WI38 (cell line): ENCODE data around the gene CARD11.

Experiments used
- H3K4me3 ChIP-seq: 2 replicates; pipeline ENCODE4 v1.5.1; 2011; ENCODE audit warnings: low read depth, mild to moderate bottlenecking, control low read depth, low read length
- CTCF ChIP-seq: IDR thresholded peaks from 2 replicates; pipeline ENCODE4 v1.5.1; 2012; ENCODE audit warnings: low read depth, mild to moderate bottlenecking, control low read depth, low read length

Gene CARD11

DNA sequence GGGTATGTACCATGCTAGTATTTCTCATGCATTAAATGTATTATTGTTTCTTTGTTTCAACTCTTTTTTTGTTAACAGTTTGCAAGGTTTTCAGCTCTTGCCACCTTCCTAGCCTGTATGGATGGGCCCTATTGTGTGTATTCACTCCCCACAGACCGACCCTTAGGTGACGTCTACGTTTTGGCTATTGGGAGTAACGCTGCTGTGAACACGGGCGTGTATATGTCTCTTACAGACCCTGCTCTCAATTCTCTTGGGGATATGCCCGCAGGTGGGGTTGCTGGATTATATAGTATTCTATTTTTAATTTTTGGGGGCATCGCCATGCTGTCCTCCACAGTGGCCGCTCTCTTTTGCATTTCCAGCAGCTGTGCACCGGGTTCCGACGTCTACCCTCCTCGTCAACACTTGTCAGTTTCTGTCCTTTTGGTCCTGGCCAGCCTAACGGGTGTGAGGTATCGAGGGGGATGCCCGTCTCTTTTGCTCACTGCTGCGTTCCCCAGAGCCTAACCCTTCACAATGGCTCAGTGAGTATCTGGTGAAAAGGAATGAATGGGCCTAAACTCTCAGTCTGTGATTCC, 135.5 kb downstream of the CARD11 start:
- H3K4me3 ChIP-seq, result no peak overlapping the region
- TF ChIP-seq CTCF, result no peak

DNA sequence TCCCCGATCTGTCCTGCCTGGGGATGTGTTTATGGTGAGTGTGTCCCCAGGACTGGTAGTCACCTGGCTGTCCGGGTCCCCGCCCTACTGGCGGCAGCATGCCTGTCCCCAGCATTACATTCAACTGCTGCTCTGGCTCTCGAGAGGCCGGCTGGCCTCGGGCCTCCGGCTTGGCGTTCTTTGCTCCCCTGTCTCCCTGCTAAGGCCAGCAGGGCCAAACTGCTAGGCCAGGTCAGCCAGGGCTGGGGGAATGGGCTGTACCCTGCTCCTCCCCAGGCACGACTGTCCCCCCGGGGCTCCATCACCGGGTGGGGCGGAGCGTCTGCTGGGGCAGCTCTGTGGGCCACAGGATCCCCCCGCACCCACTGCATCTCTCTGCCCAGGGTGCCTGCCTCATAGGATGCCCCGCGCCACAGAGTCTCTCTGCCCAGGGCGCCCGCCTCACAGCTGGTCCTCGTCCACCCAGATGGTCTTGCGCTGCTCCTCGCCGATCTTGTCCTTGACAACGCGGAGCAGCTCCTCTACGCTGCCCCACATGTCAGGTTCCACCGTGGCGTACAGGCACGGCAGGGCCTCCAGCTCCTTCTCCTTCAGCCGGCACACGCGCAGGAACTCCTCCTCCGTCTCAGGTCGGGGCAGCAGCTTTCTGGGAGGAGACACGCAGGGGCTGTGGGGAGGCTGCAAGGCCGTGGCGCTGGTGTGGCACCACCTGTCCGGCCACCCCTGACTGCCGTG, 137.3 kb downstream of the CARD11 start:
- TF ChIP-seq CTCF, result no peak
- H3K4me3 ChIP-seq, result no peak overlapping the region

DNA sequence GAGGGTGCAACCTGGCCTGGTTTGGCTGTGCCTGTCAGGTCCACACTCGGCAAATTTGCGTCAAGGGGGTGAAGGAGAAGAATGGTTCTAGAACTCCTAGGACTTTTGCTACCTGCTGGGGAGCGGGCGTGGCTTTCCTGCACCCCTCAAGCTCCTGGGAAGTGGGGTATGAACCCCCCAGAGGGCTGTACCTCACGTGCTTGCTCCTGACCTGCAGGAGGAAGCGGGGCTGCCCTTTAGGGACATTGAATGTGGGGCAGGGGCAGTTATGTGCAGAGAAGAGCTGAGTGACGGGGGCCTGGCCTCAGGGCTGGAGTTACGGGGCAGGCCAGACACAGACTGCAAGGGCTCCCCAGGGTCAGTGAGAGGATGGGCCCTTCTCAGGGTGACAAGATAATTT, 138.2 kb downstream of the CARD11 start:
- H3K4me3 ChIP-seq, result no peak overlapping the region
- TF ChIP-seq CTCF, result no peak

DNA sequence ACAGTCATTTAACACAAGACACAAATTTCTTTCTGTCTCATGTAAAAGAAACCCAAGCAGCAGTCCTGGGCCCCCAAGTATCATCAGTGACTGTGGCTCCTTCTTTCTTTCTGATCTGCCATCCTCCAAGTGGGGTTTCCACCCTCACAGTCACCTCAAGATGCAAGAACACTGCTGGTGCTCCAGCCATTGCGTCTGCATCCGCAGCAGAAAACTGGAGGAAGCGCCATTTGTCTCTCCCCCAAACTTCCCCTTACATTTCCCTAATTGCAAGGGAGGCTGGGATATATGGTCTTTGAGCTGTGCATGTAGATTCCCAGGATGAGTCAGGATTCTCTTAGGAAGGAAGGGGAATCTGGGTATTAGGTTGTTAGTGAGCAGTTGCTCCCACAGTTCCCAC, 138.6 kb downstream of the CARD11 start:
- no peak overlapping the region for H3K4me3 ChIP-seq
- TF ChIP-seq CTCF, result no peak

DNA sequence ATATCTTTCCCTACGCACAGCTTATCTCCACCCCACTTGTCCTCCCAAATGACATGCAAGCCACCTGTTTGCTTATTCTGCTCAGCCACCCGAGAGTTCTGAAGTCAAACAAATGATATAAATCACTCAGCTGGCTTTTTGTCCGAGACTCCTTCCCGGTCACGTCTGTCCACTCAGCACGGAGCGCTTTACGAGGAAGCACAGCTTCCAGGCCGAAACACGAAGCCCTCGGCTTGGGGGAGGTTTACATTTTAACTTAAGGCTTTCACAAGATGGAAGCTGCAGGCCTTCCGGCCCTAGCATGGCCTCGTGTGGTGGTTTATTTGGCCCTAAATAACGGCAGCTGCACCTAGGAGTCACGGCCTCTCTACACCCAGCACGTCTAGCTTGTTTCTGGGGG, 139.5 kb downstream of the CARD11 start:
- TF ChIP-seq CTCF, result no peak
- no peak overlapping the region for H3K4me3 ChIP-seq

GRCh38 chr7:2903682-2904162, 139.9 kb downstream of the CARD11 start:
- no peak for TF ChIP-seq CTCF
- no peak overlapping the region for H3K4me3 ChIP-seq

DNA sequence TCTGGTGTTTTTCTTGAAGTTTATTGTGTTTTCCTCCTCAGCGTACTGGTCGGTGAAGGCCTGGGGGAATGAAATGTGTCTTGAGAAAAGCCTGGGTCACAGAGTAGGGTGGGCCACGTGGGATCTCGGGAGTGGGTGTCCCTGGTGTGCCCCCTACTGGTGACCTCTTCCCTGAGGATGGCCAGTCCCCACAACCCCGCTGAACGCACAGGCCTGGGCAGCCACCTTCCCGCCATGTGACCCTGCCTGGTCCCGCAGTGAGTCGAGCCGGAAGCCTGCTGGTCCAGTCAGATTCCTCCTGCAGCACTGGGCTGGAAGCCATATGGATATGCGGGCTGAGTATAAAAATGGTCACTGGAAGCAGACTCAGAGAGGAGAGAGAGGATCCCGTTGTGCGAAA, 146.6 kb downstream of the CARD11 start:
- TF ChIP-seq CTCF, result no peak

More for the DNA sequence above, 146.6 kb downstream of the CARD11 start:
- H3K4me3 ChIP-seq, result no peak overlapping the region
